ENCODE results near the gene FBXO46.
"Not testable (repeated sequence)": the region's sequence is repeated elsewhere in the genome, so short reads cannot be mapped to it uniquely, and the experiment has no call there.

GRCh38 chr19:45720065-45720464 is 10.6 kb downstream of the FBXO46 start:
- not testable (repeated sequence) for TF ChIP-seq CTCF, ZNF707 (tag by site-specific recombination; IDR thresholded peaks at IDR 0.05)

Measured in HEK293 (cell line).